ENCODE data around the gene CTSL. TPM values are rescaled to one million over a fixed set of nuclear protein-coding genes. Genes with fewer than 3 reads are reported as not detected.

CTSL gene
- total and polyA plus RNA-seq, 2 of the 13 experiments (the other 11 are each of a cell fraction or from before 2014, with no cell fraction given): 78.1 to 113 TPM

DNA sequence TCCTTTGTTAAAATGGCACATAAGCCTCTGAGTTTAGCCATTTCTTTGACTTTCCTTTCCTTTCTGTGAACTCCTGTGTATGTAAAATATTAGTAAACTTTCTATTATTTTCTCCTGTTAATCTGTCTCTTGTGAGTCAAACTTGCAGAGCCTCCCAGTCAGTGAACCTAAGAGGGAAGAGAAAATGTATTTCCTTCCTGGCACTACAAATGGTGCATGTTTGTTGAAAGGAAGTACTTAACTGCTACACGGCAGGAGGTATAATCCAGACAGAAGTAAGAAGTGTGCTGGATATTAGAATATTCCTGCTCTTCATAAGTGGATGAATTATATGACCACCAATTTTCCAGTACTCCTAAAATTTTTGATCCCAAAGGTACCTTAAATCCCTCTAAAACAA is 23.0 kb downstream of the CTSL start:
- H3K4me2 ChIP-seq (ENCODE audit: low read depth, low read length): no peak overlapping the region
- H3K27me3 ChIP-seq (ENCODE audit: control insufficient read depth in 1 of 2, insufficient read depth in 2 of 2, low read length in 2 of 2): no peaks in the 10 kb centered on the region
- peaks cover 5% of the 10 kb centered on the region; the same call in 1 of the 2 replicates for H3K4me1 ChIP-seq (ENCODE audit: insufficient read depth, low read length)
- no peak for TF ChIP-seq FOXK2 (IDR thresholded peaks at IDR 0.05)
- no peak for TF ChIP-seq IRX3 (CRISPR knock-in tag; IDR thresholded peaks at IDR 0.05; ENCODE audit: borderline replicate concordance, low read depth)
- H4K20me1 ChIP-seq (ENCODE audit: insufficient read depth, low read length): no peaks in the 10 kb centered on the region
- no peak overlapping the region for H2AFZ ChIP-seq (ENCODE audit: low read length)
- ATAC-seq (no peak), DNase-seq (ENCODE audit: low spot score) (no peak), FAIRE-seq (no peak)
- intact Hi-C loops (cut with micrococcal nuclease; ENCODE audit: unreplicated experiment) (no loop called here), in situ Hi-C loops (cut with HindIII; ENCODE audit: extremely low pct_ligation_motif_present, low pct_unique_long_range_greater_than_20kb) (no loop called here)
- 43% methylated on average over 1 of the region's 1 CpG for WGBS (ENCODE audit: low lambda C conversion rate)
- H3K27ac ChIP-seq (ENCODE audit: extremely low read length, insufficient read depth, low read length): no peak overlapping the region
- no peak overlapping the region for H3K4me3 ChIP-seq (replicated peaks in 1 of 3; ENCODE audit: insufficient read depth in 1 of 3, low read depth in 2 of 3, low read length in 3 of 3)
- BruUV-seq (replicated peaks): no TSS peak
- H3K9me3 ChIP-seq (ENCODE audit: low read length): peaks cover 6% of the 10 kb centered on the region; the same call in 1 of the 2 replicates
- ChIA-PET POLR2A (no interaction called here), CTCF (ENCODE audit: low intra/inter-chr PET ratio, low total read pairs) (no interaction called here)
- H3K79me2 ChIP-seq (ENCODE audit: insufficient read depth, low read length): no peaks in the 10 kb centered on the region
- no peak overlapping the region for H3K9ac ChIP-seq (ENCODE audit: insufficient read depth, low read depth, low read length)
- no peaks in the 10 kb centered on the region for H3K36me3 ChIP-seq (replicated peaks in 1 of 2; ENCODE audit: control insufficient read depth in 1 of 2, insufficient read depth in 2 of 2, low read length in 2 of 2)

DNA sequence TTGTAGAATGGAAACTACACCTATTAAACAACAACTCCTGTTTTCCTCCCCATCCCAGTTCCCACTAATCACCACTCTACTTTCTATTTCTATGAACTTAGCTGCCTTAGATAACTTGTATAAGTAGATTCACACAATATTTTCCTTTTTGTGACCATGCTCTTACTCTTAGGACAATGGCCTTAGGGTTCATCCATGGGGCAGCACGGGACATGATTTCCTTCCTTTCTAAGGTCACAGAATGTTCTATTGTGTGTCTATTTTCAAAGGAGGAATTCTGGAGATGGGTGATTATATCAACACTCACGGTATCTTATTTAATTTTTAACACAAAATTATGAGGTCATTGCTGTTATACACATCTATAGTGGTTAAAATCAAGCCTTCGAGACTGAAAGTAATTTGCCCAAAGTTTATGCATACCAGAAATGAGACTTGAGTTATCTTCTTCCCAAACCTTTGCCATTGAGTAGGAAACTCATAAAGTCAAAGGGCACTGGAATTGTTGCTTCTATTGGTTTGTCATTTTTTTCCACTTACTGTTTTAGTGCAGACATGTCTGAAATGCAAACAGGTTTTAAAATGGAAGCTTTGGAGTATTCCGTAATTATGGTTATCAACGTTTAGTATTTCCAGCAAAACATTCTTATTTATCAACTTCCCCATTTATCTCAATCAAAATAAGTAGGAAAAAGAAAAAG is 23.6 kb downstream of the CTSL start:
- H3K27ac ChIP-seq (ENCODE audit: extremely low read length, insufficient read depth, low read length): no peak overlapping the region
- no peak for ATAC-seq
- H3K4me3 ChIP-seq (replicated peaks in 1 of 3; ENCODE audit: insufficient read depth in 1 of 3, low read depth in 2 of 3, low read length in 3 of 3): no peak overlapping the region
- no peak overlapping the region for H3K9ac ChIP-seq (ENCODE audit: insufficient read depth, low read depth, low read length)
- 30% methylated on average over 5 of the region's 5 CpGs for WGBS (ENCODE audit: low lambda C conversion rate)
- no peak for FAIRE-seq
- H4K20me1 ChIP-seq (ENCODE audit: insufficient read depth, low read length): no peaks in the 10 kb centered on the region
- peaks cover 5% of the 10 kb centered on the region; the same call in 1 of the 2 replicates for H3K4me1 ChIP-seq (ENCODE audit: insufficient read depth, low read length)
- peaks cover 6% of the 10 kb centered on the region; the same call in 1 of the 2 replicates for H3K9me3 ChIP-seq (ENCODE audit: low read length)
- BruUV-seq (replicated peaks): no TSS peak
- H2AFZ ChIP-seq (ENCODE audit: low read length): no peak overlapping the region
- H3K27me3 ChIP-seq (ENCODE audit: control insufficient read depth in 1 of 2, insufficient read depth in 2 of 2, low read length in 2 of 2): no peaks in the 10 kb centered on the region
- no peak overlapping the region for H3K4me2 ChIP-seq (ENCODE audit: low read depth, low read length)
- POLR2A ChIA-PET: no interaction called here
- in situ Hi-C loops (cut with HindIII; ENCODE audit: extremely low pct_ligation_motif_present, low pct_unique_long_range_greater_than_20kb) (no loop called here), intact Hi-C loops (cut with micrococcal nuclease; ENCODE audit: unreplicated experiment) (no loop called here)
- CTCF ChIA-PET (ENCODE audit: low intra/inter-chr PET ratio, low total read pairs): no interaction called here
- H3K36me3 ChIP-seq (replicated peaks in 1 of 2; ENCODE audit: control insufficient read depth in 1 of 2, insufficient read depth in 2 of 2, low read length in 2 of 2): no peaks in the 10 kb centered on the region
- no peaks in the 10 kb centered on the region for H3K79me2 ChIP-seq (ENCODE audit: insufficient read depth, low read length)
- DNase-seq (ENCODE audit: low spot score): no peak
- no peak for TF ChIP-seq POLR2AphosphoS5 (IDR thresholded peaks at IDR 0.05; ENCODE audit: low read depth, low read length)
- no peak for TF ChIP-seq THYN1 (CRISPR knock-in tag; IDR thresholded peaks at IDR 0.05; ENCODE audit: borderline replicate concordance, low read depth)
- TF ChIP-seq, protein P1, sequence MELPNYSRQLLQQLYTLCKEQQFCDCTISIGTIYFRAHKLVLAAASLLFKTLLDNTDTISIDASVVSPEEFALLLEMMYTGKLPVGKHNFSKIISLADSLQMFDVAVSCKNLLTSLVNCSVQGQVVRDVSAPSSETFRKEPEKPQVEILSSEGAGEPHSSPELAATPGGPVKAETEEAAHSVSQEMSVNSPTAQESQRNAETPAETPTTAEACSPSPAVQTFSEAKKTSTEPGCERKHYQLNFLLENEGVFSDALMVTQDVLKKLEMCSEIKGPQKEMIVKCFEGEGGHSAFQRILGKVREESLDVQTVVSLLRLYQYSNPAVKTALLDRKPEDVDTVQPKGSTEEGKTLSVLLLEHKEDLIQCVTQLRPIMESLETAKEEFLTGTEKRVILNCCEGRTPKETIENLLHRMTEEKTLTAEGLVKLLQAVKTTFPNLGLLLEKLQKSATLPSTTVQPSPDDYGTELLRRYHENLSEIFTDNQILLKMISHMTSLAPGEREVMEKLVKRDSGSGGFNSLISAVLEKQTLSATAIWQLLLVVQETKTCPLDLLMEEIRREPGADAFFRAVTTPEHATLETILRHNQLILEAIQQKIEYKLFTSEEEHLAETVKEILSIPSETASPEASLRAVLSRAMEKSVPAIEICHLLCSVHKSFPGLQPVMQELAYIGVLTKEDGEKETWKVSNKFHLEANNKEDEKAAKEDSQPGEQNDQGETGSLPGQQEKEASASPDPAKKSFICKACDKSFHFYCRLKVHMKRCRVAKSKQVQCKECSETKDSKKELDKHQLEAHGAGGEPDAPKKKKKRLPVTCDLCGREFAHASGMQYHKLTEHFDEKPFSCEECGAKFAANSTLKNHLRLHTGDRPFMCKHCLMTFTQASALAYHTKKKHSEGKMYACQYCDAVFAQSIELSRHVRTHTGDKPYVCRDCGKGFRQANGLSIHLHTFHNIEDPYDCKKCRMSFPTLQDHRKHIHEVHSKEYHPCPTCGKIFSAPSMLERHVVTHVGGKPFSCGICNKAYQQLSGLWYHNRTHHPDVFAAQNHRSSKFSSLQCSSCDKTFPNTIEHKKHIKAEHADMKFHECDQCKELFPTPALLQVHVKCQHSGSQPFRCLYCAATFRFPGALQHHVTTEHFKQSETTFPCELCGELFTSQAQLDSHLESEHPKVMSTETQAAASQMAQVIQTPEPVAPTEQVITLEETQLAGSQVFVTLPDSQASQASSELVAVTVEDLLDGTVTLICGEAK (IDR thresholded peaks at IDR 0.05): no peak
- TF ChIP-seq, protein P1 (CRISPR knock-in tag; IDR thresholded peaks at IDR 0.05): no peak
- no peak for TF ChIP-seq ZNF354B (CRISPR knock-in tag; IDR thresholded peaks at IDR 0.05)
- no peak for TF ChIP-seq ZNF546 (CRISPR knock-in tag; conservative IDR thresholded peaks at IDR 0.05)
- TF ChIP-seq SNAI1 (CRISPR knock-in tag; IDR thresholded peaks at IDR 0.05; ENCODE audit: borderline replicate concordance): no peak
